CD14-positive monocyte (primary cell): ENCODE data around the gene CACNA1C. TPM values are rescaled to one million over a fixed set of nuclear protein-coding genes. Genes with fewer than 3 reads are reported as not detected.

Experiments used
- DNase-seq, 3 donors: peaks; one replicate each; pipeline ENCODE4 v3.0.0-alpha.2; 2011 to 2022
- H2AFZ ChIP-seq: 2 replicates; pipeline ENCODE4 v1.6.0; 2012; ENCODE audit warnings: mild to moderate bottlenecking, low read depth, low read length, inconsistent platforms; ENCODE audit not compliant: insufficient read depth, poor library complexity, severe bottlenecking
- H3K27ac ChIP-seq, 2 donors: 1 replicate in 1 of 2; 2 replicates in 1 of 2; pipeline ENCODE4 v1.5.1; 2012 to 2013; ENCODE audit warnings: low read length in 2 of 2, control low read depth in 1 of 2, inconsistent platforms in 1 of 2, low read depth in 1 of 2, mild to moderate bottlenecking in 1 of 2
- H3K27me3 ChIP-seq, 2 donors: one replicate each; pipeline versions ENCODE4 v1.6.0 to v1.6.1; 2011 to 2013; ENCODE audit warnings: low read length in 2 of 2; ENCODE audit not compliant: control insufficient read depth in 2 of 2, insufficient read depth in 2 of 2
- H3K36me3 ChIP-seq, 2 donors: replicated peaks in 1 of 2; 1 replicate in 1 of 2; 2 replicates in 1 of 2; pipeline versions ENCODE4 v1.5.1 to v1.6.1; 2012 to 2013; ENCODE audit warnings: low read length in 2 of 2, control low read depth in 1 of 2, inconsistent platforms in 1 of 2, mild to moderate bottlenecking in 1 of 2; ENCODE audit not compliant: insufficient read depth in 2 of 2, control insufficient read depth in 1 of 2
- H3K4me1 ChIP-seq, 2 donors: 1 replicate in 1 of 2; 2 replicates in 1 of 2; pipeline versions ENCODE4 v1.5.1 to v1.6.1; 2012 to 2013; ENCODE audit warnings: low read length in 2 of 2, control low read depth in 1 of 2, inconsistent platforms in 1 of 2, mild to moderate bottlenecking in 1 of 2, moderate library complexity in 1 of 2; ENCODE audit not compliant: insufficient read depth in 2 of 2, control insufficient read depth in 1 of 2
- H3K4me2 ChIP-seq: replicated peaks from 2 replicates; pipeline ENCODE3; 2012; ENCODE audit warnings: low read length, moderate library complexity, mild to moderate bottlenecking; ENCODE audit not compliant: poor library complexity, severe bottlenecking; ENCODE audit errors: extremely low read depth
- H3K4me3 ChIP-seq, 3 experiments: fragments of 200-600 bp in 1 of 3; sonication (generic) in 1 of 3; replicated peaks in 1 of 3; 1 replicate in 2 of 3; 2 replicates in 1 of 3; pipeline ENCODE4 v1.5.1; 2011 to 2013; ENCODE audit warnings: low read length in 3 of 3, mild to moderate bottlenecking in 3 of 3, control low read depth in 2 of 3, low read depth in 2 of 3, inconsistent platforms in 1 of 3, moderate library complexity in 1 of 3
- H3K79me2 ChIP-seq: 2 replicates; pipeline ENCODE4 v1.6.0; 2012; ENCODE audit warnings: mild to moderate bottlenecking, control low read depth, inconsistent platforms, low read length, moderate library complexity; ENCODE audit not compliant: insufficient read depth
- H3K9ac ChIP-seq: 2 replicates; pipeline ENCODE4 v1.6.0; 2017; ENCODE audit warnings: low read length, mild to moderate bottlenecking; ENCODE audit not compliant: insufficient read depth, poor library complexity, severe bottlenecking
- H3K9me3 ChIP-seq, 2 donors: replicated peaks in 1 of 2; 1 replicate in 1 of 2; 2 replicates in 1 of 2; pipeline versions ENCODE4 v1.5.1 to v1.6.1; 2012 to 2013; ENCODE audit warnings: low read length in 2 of 2, control low read depth in 1 of 2; ENCODE audit not compliant: control insufficient read depth in 1 of 2, insufficient read depth in 1 of 2
- H4K20me1 ChIP-seq: 2 replicates; pipeline ENCODE4 v1.6.0; 2012; ENCODE audit warnings: mild to moderate bottlenecking, low read length, control low read depth, moderate library complexity; ENCODE audit not compliant: insufficient read depth
- H3K27ac Mint-ChIP-seq, 7 donors: one replicate each; pipeline ENCODE4 v1.8.0; 2020; ENCODE audit warnings: mild to moderate bottlenecking in 7 of 7, mixed read lengths in 7 of 7, moderate library complexity in 6 of 7, inconsistent platforms in 2 of 7
- H3K27me3 Mint-ChIP-seq, 3 donors: one replicate each; pipeline ENCODE4 v1.8.0; 2021 to 2022; ENCODE audit warnings: low read depth in 3 of 3, mild to moderate bottlenecking in 3 of 3, mixed read lengths in 3 of 3, moderate library complexity in 3 of 3, inconsistent platforms in 1 of 3
- H3K36me3 Mint-ChIP-seq, 2 donors: one replicate each; pipeline ENCODE4 v1.8.0; 2020; ENCODE audit warnings: mixed read lengths in 2 of 2, inconsistent platforms in 1 of 2, mild to moderate bottlenecking in 1 of 2
- H3K4me1 Mint-ChIP-seq: one replicate; pipeline ENCODE4 v1.8.0; 2020; ENCODE audit warnings: mild to moderate bottlenecking, mixed read lengths
- H3K4me3 Mint-ChIP-seq, 2 donors: one replicate each; pipeline ENCODE4 v1.8.0; 2020; ENCODE audit warnings: mild to moderate bottlenecking in 2 of 2, mixed read lengths in 2 of 2, moderate library complexity in 1 of 2
- H3K9me3 Mint-ChIP-seq, 7 donors: one replicate each; pipeline ENCODE4 v1.8.0; 2020 to 2022; ENCODE audit warnings: mixed read lengths in 7 of 7, mild to moderate bottlenecking in 6 of 7, moderate library complexity in 6 of 7, inconsistent platforms in 2 of 7
- CTCF ChIP-seq: fragments of 200-600 bp; IDR thresholded peaks from one replicate; pipeline ENCODE4 v1.8.0; 2022; ENCODE audit warnings: antibody characterized with exemption, mild to moderate bottlenecking
- WGBS: methylation state at CpG from one replicate; pipeline ENCODE4 v1.1.5; 2013; ENCODE audit warnings: missing lambda C conversion rate; ENCODE audit not compliant: insufficient coverage; 5-methylcytosine and 5-hydroxymethylcytosine counted together
- intact Hi-C, 2 donors: fragments of 100-400 bp; cut with micrococcal nuclease; formaldehyde crosslinking; loops; one replicate each; pipeline versions ENCODE4 v1.15.0 to v1.15.1; 2023
- polyA plus RNA-seq, 3 donors: library from polyadenylated mRNA; depleted of rRNA in 1 of 3; unstranded in 2 of 3; stranded (reverse) in 1 of 3; fragments of 300-500 nt in 2 of 3; fragments of >200 nt in 1 of 3; fragmentation: Illumina TruSeq in 2 of 3; gene quantifications; 1 replicate in 2 of 3; 2 replicates in 1 of 3; pipeline ENCODE4 v1.2.3, GENCODE V29; 2012 to 2021

The CACNA1C gene
- polyA plus RNA-seq, 3 donors: not detected

DNA sequence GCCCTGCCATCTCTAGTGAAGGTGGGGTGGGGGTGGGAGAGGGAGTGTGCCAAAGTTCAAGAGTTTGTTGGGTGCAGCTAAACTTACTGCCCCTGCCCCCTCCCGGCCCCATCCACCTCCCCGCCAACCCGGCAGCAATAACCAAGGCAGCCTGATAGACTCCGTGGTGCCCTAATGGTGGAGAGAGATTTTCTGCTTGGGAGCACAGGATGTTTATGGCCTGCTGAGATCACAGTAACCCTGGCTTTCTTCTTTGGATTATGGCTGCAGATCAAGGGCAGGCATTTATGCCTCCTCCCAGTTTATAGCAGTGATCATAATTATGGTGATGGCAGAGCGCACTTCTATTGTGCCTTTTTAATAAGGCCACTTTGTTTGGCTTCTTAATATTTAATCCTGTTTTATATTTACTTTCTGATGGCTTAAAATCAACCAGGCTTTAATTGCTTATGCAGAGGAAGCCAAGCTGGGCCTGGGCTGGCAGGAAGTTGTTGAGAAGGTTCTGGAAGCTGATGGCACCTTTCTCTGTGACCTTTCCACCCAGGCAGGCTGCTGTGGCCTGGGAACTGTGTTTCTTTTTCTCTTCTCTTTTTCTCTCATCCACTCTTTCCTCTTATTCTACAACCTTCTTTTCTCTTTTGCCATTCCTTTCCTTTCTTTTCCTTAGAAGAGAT, 485.2 kb downstream of the CACNA1C start:
- Histone ChIP-seq H3K4me1 (no peaks in the 10 kb centered on the region), H3K4me2 (no peak overlapping the region), H3K79me2 (no peaks in the 10 kb centered on the region), H4K20me1 (no peaks in the 10 kb centered on the region), H3K27ac (no peak overlapping the region), H3K4me3 (no peak overlapping the region), H3K27me3 (no peaks in the 10 kb centered on the region), H2AFZ (no peak overlapping the region), H3K9ac (no peak overlapping the region), H3K36me3 (no peaks in the 10 kb centered on the region), H3K9me3 (no peaks in the 10 kb centered on the region)
- no peaks in the 10 kb centered on the region for H3K4me1 Mint-ChIP-seq
- no peaks in the 10 kb centered on the region for H3K9me3 Mint-ChIP-seq
- H3K27me3 Mint-ChIP-seq: peaks cover 0 to 3% (median 1%) of the 10 kb centered on the region in 3 donors
- DNase-seq: no peak
- no peak overlapping the region for H3K27ac Mint-ChIP-seq
- H3K36me3 Mint-ChIP-seq: no peaks in the 10 kb centered on the region
- TF ChIP-seq CTCF: no peak
- WGBS: no CpG with 5 or more reads among the region's 5 CpGs
- intact Hi-C loops: no loop called here
- no peak overlapping the region for H3K4me3 Mint-ChIP-seq

DNA sequence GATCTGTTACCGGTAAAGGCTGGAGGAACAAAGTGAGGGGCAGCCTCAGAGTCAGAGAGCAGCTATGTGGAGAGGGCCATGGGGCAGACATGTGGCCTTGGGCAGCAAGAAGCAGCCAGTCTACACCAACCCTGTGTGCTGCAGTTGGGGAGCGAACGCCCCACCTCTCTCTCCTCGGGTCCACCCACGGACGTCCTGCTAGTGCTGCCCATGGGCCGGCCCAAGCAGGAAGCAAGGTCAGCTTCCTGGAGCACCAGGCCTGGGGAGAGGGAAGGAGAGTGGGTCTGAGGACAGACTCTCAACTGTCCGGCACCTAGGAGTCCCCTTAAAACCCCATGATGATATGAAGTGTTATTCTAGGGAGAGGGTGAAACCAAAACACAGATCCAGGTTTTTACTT, 487.2 kb downstream of the CACNA1C start:
- Mint-ChIP-seq H3K9me3 (no peaks in the 10 kb centered on the region), H3K4me1 (no peaks in the 10 kb centered on the region), H3K36me3 (no peaks in the 10 kb centered on the region), H3K27me3 (peaks cover 0 to 6% (median 1%) of the 10 kb centered on the region in 3 donors), H3K4me3 (no peak overlapping the region), H3K27ac (no peak overlapping the region)
- Histone ChIP-seq H3K79me2 (no peaks in the 10 kb centered on the region), H3K9me3 (no peaks in the 10 kb centered on the region), H3K4me3 (no peak overlapping the region), H3K27me3 (no peaks in the 10 kb centered on the region), H3K9ac (no peak overlapping the region), H3K4me2 (no peak overlapping the region), H3K4me1 (no peaks in the 10 kb centered on the region), H3K27ac (no peak overlapping the region), H2AFZ (no peak overlapping the region), H3K36me3 (no peaks in the 10 kb centered on the region), H4K20me1 (no peaks in the 10 kb centered on the region)
- no peak for DNase-seq
- intact Hi-C loops: no loop called here
- no peak for TF ChIP-seq CTCF
- 90% methylated on average over 7 of the region's 8 CpGs for WGBS
